Stomach (tissue), 4 donors: ENCODE data around the gene FANCD2.

Experiments used
- POLR2AphosphoS5 ChIP-seq, 3 donors: sonication (generic); formaldehyde crosslinking; IDR thresholded peaks; one replicate each; pipeline ENCODE4 v1.6.1; 2016; ENCODE audit warnings: antibody characterized with exemption in 3 of 3
- TF ChIP-seq, protein P1 (sequence below), 7 experiments: fragments of 450-650 bp in 4 of 7; fragments of 200-600 bp in 3 of 7; sonication (generic) in 3 of 7; IDR thresholded peaks; one replicate each; pipeline ENCODE4 v1.5.1; 2016 to 2019; ENCODE audit warnings: antibody characterized with exemption in 7 of 7, control low read depth in 2 of 7, mild to moderate bottlenecking in 1 of 7

DNA sequence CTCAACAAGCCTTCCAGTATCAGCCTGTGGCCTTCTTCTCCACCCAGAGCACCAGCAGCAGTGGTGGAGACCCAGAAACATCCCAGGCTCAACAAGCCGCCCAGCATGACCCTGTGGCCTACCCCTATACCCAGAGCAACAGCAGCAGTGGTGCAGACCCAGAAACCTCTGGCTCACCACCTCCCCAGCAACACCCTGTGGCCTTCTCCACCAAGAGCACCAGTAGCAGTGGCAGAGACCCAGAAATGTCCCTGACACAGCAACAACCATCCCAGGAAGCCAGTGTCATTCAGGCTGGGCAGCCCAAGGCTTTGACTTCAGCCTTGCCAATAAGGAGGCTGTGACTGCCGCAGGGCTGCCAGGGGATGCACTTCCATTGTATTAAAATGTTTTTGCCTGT lies 23.3 kb upstream of the FANCD2 start:
- TF ChIP-seq, protein P1, sequence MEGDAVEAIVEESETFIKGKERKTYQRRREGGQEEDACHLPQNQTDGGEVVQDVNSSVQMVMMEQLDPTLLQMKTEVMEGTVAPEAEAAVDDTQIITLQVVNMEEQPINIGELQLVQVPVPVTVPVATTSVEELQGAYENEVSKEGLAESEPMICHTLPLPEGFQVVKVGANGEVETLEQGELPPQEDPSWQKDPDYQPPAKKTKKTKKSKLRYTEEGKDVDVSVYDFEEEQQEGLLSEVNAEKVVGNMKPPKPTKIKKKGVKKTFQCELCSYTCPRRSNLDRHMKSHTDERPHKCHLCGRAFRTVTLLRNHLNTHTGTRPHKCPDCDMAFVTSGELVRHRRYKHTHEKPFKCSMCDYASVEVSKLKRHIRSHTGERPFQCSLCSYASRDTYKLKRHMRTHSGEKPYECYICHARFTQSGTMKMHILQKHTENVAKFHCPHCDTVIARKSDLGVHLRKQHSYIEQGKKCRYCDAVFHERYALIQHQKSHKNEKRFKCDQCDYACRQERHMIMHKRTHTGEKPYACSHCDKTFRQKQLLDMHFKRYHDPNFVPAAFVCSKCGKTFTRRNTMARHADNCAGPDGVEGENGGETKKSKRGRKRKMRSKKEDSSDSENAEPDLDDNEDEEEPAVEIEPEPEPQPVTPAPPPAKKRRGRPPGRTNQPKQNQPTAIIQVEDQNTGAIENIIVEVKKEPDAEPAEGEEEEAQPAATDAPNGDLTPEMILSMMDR (IDR thresholded peaks at IDR 0.05) = no peak
- TF ChIP-seq POLR2AphosphoS5 (IDR thresholded peaks at IDR 0.05) = no peak
